SK-N-SH (cell line): ENCODE measurements around the gene PTPRD. TPM values are rescaled to one million over a fixed set of nuclear protein-coding genes. Genes with fewer than 3 reads are reported as not detected.

Experiments used
- CTCF ChIA-PET: fragments of 300-600, 350-600 bp; formaldehyde crosslinking; extraction: SDS; loops from one replicate; lab custom pipeline; 2021; lab: Yijun Ruan, JAX
- POLR2A ChIA-PET: fragments of 350-600 bp; sonication (Branson Sonifier 250); formaldehyde crosslinking; extraction: SDS; loops from one replicate; lab custom pipeline; 2020; ENCODE audit warnings: antibody characterized with exemption, inconsistent platforms; lab: Yijun Ruan, JAX
- DNase-seq: peaks from one replicate; pipeline ENCODE4 v3.0.0; 2012
- H2AFZ ChIP-seq: fragments of 200-600 bp; sonication (generic); 2 replicates; pipeline ENCODE4 v1.8.1; 2016; ENCODE audit warnings: antibody characterized with exemption, mild to moderate bottlenecking, low read depth
- H3F3A ChIP-seq: fragments of 200-600 bp; sonication (generic); replicated peaks from 2 replicates; pipeline ENCODE3; 2016; ENCODE audit warnings: antibody characterized with exemption, mild to moderate bottlenecking; ENCODE audit not compliant: insufficient read depth
- H3K27ac ChIP-seq, 2 experiments: fragments of 200-500 bp in 1 of 2; fragments of 200-600 bp in 1 of 2; sonication (Bioruptor generic) in 1 of 2; sonication (generic), shearing (Covaris generic) in 1 of 2; 2 replicates each; pipeline versions ENCODE4 v1.5.1 to v1.6.1; 2014 to 2016; ENCODE audit warnings: low read depth in 2 of 2, inconsistent platforms in 1 of 2, low read length in 1 of 2, mild to moderate bottlenecking in 1 of 2, mixed read lengths in 1 of 2
- H3K27me3 ChIP-seq: fragments of 200-600 bp; sonication (generic), shearing (Covaris generic); 2 replicates; pipeline ENCODE4 v1.6.1; 2016; ENCODE audit warnings: mixed run types; ENCODE audit not compliant: insufficient read depth
- H3K36me3 ChIP-seq, 2 experiments: fragments of 200-500 bp in 1 of 2; fragments of 200-600 bp in 1 of 2; sonication (Bioruptor generic) in 1 of 2; sonication (generic) in 1 of 2; replicated peaks in 1 of 2; 2 replicates each; pipeline versions ENCODE3 to v1.5.1; 2014 to 2016; ENCODE audit warnings: low read length in 1 of 2, mild to moderate bottlenecking in 1 of 2; ENCODE audit not compliant: insufficient read depth in 2 of 2, control insufficient read depth in 1 of 2
- H3K4me1 ChIP-seq, 2 experiments: fragments of 200-500 bp in 1 of 2; fragments of 200-600 bp in 1 of 2; sonication (Bioruptor generic) in 1 of 2; sonication (generic), shearing (Covaris generic) in 1 of 2; 2 replicates each; pipeline versions ENCODE4 v1.5.1 to v1.6.1; 2014 to 2016; ENCODE audit warnings: low read depth in 1 of 2, low read length in 1 of 2, mixed run types in 1 of 2; ENCODE audit not compliant: insufficient read depth in 2 of 2, control insufficient read depth in 1 of 2
- H3K4me2 ChIP-seq: fragments of 200-600 bp; sonication (generic), shearing (Covaris generic); 2 replicates; pipeline ENCODE4 v1.6.1; 2017; ENCODE audit warnings: mixed run types
- H3K4me3 ChIP-seq, 2 experiments: fragments of 200-500 bp in 1 of 2; fragments of 200-600 bp in 1 of 2; sonication (Bioruptor generic) in 1 of 2; sonication (generic), shearing (Covaris generic) in 1 of 2; 2 replicates each; pipeline versions ENCODE4 v1.5.1 to v1.8.1; 2014 to 2016; ENCODE audit warnings: low read depth in 2 of 2, inconsistent platforms in 1 of 2, low read length in 1 of 2, mild to moderate bottlenecking in 1 of 2, mixed read lengths in 1 of 2, moderate library complexity in 1 of 2
- H3K79me2 ChIP-seq: fragments of 200-600 bp; sonication (generic); 2 replicates; pipeline ENCODE4 v1.8.1; 2017; ENCODE audit warnings: mild to moderate bottlenecking; ENCODE audit not compliant: insufficient read depth
- H3K9ac ChIP-seq: fragments of 200-600 bp; sonication (generic); 2 replicates; pipeline ENCODE4 v1.6.1; 2017; ENCODE audit warnings: mixed run types
- H3K9me2 ChIP-seq: fragments of 200-600 bp; sonication (generic); 2 replicates; pipeline ENCODE4 v1.6.1; 2017; ENCODE audit warnings: mixed run types
- H3K9me3 ChIP-seq: fragments of 200-600 bp; sonication (generic); 2 replicates; pipeline ENCODE4 v1.6.1; 2017; ENCODE audit warnings: mixed run types, mild to moderate bottlenecking, moderate library complexity
- H4K20me1 ChIP-seq: fragments of 200-600 bp; sonication (generic); 2 replicates; pipeline ENCODE4 v1.6.1; 2017; ENCODE audit warnings: mild to moderate bottlenecking, mixed run types; ENCODE audit not compliant: insufficient read depth
- EP300 ChIP-seq, 2 experiments: IDR thresholded peaks; 2 replicates each; pipeline versions ENCODE4 v1.4.0 to v1.6.1; 2012; ENCODE audit warnings: borderline replicate concordance in 1 of 2, low read depth in 1 of 2, low read length in 1 of 2
- FOXJ3 ChIP-seq: sonication (generic); formaldehyde crosslinking; IDR thresholded peaks from 2 replicates; pipeline ENCODE4 v1.5.1; 2020; ENCODE audit warnings: mild to moderate bottlenecking, missing genetic modification reagents
- MXI1 ChIP-seq: IDR thresholded peaks from 2 replicates; pipeline ENCODE4 v1.6.1; 2012; ENCODE audit warnings: mild to moderate bottlenecking, low read depth, low read length, improper control_type of control experiment
- POLR2AphosphoS5 ChIP-seq: IDR thresholded peaks from 2 replicates; pipeline ENCODE4 v1.6.1; 2012; ENCODE audit warnings: low read depth, low read length
- YY1 ChIP-seq: IDR thresholded peaks from 2 replicates; pipeline ENCODE4 v1.4.0; 2012; ENCODE audit warnings: low read depth, mild to moderate bottlenecking
- WGBS: methylation state at CpG from one replicate; pipeline ENCODE4 v1.1.6; 2017; ENCODE audit warnings: low lambda C conversion rate; 5-methylcytosine and 5-hydroxymethylcytosine counted together
- polyA plus RNA-seq, 3 experiments: library from polyadenylated mRNA; depleted of rRNA; stranded (reverse); fragments of >200 nt; gene quantifications; 2 replicates each; pipeline ENCODE4 v1.2.3, GENCODE V29; 2012
- TF ChIP-seq, protein P1 (sequence below): IDR thresholded peaks from 2 replicates; pipeline ENCODE4; 2012
- TF ChIP-seq, protein P2 (sequence below): fragments of 200-600 bp; sonication (generic); IDR thresholded peaks from 2 replicates; pipeline ENCODE4 v1.6.1; 2017; ENCODE audit warnings: antibody characterized with exemption, mild to moderate bottlenecking, moderate library complexity
- TF ChIP-seq, protein P3 (sequence below): IDR thresholded peaks from 2 replicates; pipeline ENCODE4 v1.4.0; 2012; ENCODE audit warnings: low read depth, borderline replicate concordance
- TF ChIP-seq, protein P4 (sequence below): IDR thresholded peaks from 2 replicates; pipeline ENCODE4 v1.6.1; 2012; ENCODE audit warnings: mild to moderate bottlenecking, low read depth, low read length, moderate library complexity
- TF ChIP-seq, protein P5 (sequence below): fragments of 150-350 bp; IDR thresholded peaks from 2 replicates; pipeline ENCODE4 v1.6.1; 2017; ENCODE audit warnings: antibody characterized with exemption, low read length, low read depth, borderline replicate concordance

PTPRD gene
- polyA plus RNA-seq, 1 of the 3 experiments (the other 2 are of a cell fraction) = 0.15 TPM

DNA sequence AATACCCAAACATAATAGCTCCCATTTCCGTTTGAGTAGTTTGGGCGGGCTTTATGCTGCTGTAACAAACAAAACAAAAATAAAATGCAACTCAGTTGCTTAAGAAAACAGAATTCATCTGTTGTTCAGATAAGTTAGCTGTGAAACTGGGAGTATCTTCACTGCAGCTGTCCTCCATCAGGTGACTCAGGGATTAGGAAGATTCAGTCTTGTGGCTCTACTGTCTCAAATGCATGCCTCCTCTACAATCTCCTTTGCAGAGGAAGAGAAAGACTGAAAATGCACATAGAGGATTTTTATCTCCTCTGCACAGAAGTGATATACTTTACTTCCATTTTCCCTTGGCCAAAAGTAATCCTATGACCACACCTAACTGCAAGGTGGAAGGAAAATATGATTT, 883.7 kb downstream of the PTPRD start:
- ChIA-PET CTCF (no interaction called here), POLR2A (no interaction called here)
- 30% methylated on average over 2 of the region's 2 CpGs for WGBS
- Histone ChIP-seq H3K36me3 (no peaks in the 10 kb centered on the region), H3K4me1 (no peaks in the 10 kb centered on the region), H3K79me2 (no peaks in the 10 kb centered on the region), H3K9me3 (no peaks in the 10 kb centered on the region), H3F3A (no peaks in the 10 kb centered on the region), H2AFZ (no peak overlapping the region), H3K4me3 (no peak overlapping the region), H4K20me1 (no peaks in the 10 kb centered on the region), H3K27me3 (no peaks in the 10 kb centered on the region), H3K27ac (no peak overlapping the region), H3K9ac (no peak overlapping the region), H3K9me2 (no peaks in the 10 kb centered on the region), H3K4me2 (no peak overlapping the region)
- no peak for DNase-seq
- TF ChIP-seq, protein P1, sequence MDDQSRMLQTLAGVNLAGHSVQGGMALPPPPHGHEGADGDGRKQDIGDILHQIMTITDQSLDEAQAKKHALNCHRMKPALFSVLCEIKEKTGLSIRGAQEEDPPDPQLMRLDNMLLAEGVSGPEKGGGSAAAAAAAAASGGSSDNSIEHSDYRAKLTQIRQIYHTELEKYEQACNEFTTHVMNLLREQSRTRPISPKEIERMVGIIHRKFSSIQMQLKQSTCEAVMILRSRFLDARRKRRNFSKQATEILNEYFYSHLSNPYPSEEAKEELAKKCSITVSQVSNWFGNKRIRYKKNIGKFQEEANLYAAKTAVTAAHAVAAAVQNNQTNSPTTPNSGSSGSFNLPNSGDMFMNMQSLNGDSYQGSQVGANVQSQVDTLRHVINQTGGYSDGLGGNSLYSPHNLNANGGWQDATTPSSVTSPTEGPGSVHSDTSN = no peak
- TF ChIP-seq YY1 = no peak
- TF ChIP-seq EP300 (IDR thresholded peaks at IDR 0.05; ENCODE audit: borderline replicate concordance in 1 of 2, low read depth in 1 of 2, low read length in 1 of 2) = no peak
- TF ChIP-seq, protein P2, sequence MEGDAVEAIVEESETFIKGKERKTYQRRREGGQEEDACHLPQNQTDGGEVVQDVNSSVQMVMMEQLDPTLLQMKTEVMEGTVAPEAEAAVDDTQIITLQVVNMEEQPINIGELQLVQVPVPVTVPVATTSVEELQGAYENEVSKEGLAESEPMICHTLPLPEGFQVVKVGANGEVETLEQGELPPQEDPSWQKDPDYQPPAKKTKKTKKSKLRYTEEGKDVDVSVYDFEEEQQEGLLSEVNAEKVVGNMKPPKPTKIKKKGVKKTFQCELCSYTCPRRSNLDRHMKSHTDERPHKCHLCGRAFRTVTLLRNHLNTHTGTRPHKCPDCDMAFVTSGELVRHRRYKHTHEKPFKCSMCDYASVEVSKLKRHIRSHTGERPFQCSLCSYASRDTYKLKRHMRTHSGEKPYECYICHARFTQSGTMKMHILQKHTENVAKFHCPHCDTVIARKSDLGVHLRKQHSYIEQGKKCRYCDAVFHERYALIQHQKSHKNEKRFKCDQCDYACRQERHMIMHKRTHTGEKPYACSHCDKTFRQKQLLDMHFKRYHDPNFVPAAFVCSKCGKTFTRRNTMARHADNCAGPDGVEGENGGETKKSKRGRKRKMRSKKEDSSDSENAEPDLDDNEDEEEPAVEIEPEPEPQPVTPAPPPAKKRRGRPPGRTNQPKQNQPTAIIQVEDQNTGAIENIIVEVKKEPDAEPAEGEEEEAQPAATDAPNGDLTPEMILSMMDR = no peak
- no peak for TF ChIP-seq MXI1
- no peak for TF ChIP-seq FOXJ3 (CRISPR knock-in tag)
- no peak for TF ChIP-seq POLR2AphosphoS5
- TF ChIP-seq, protein P3, sequence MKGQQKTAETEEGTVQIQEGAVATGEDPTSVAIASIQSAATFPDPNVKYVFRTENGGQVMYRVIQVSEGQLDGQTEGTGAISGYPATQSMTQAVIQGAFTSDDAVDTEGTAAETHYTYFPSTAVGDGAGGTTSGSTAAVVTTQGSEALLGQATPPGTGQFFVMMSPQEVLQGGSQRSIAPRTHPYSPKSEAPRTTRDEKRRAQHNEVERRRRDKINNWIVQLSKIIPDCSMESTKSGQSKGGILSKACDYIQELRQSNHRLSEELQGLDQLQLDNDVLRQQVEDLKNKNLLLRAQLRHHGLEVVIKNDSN = no peak
- TF ChIP-seq, protein P4, sequence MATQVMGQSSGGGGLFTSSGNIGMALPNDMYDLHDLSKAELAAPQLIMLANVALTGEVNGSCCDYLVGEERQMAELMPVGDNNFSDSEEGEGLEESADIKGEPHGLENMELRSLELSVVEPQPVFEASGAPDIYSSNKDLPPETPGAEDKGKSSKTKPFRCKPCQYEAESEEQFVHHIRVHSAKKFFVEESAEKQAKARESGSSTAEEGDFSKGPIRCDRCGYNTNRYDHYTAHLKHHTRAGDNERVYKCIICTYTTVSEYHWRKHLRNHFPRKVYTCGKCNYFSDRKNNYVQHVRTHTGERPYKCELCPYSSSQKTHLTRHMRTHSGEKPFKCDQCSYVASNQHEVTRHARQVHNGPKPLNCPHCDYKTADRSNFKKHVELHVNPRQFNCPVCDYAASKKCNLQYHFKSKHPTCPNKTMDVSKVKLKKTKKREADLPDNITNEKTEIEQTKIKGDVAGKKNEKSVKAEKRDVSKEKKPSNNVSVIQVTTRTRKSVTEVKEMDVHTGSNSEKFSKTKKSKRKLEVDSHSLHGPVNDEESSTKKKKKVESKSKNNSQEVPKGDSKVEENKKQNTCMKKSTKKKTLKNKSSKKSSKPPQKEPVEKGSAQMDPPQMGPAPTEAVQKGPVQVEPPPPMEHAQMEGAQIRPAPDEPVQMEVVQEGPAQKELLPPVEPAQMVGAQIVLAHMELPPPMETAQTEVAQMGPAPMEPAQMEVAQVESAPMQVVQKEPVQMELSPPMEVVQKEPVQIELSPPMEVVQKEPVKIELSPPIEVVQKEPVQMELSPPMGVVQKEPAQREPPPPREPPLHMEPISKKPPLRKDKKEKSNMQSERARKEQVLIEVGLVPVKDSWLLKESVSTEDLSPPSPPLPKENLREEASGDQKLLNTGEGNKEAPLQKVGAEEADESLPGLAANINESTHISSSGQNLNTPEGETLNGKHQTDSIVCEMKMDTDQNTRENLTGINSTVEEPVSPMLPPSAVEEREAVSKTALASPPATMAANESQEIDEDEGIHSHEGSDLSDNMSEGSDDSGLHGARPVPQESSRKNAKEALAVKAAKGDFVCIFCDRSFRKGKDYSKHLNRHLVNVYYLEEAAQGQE = no peak
- TF ChIP-seq, protein P5, sequence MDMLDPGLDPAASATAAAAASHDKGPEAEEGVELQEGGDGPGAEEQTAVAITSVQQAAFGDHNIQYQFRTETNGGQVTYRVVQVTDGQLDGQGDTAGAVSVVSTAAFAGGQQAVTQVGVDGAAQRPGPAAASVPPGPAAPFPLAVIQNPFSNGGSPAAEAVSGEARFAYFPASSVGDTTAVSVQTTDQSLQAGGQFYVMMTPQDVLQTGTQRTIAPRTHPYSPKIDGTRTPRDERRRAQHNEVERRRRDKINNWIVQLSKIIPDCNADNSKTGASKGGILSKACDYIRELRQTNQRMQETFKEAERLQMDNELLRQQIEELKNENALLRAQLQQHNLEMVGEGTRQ = no peak
